Heart left ventricle (tissue), 16 donors: ENCODE results near the gene IGFBP6. TPM values are rescaled to one million over a fixed set of nuclear protein-coding genes. Genes with fewer than 3 reads are reported as not detected.

ENCODE experiments used
- ATAC-seq, 4 donors: fragments of 200-7000 bp; cut with Tn5 transposase; one replicate each; pipeline ENCODE4 v1.9.1; 2020 to 2022; ENCODE audit warnings: moderate library complexity in 4 of 4, mild to moderate bottlenecking in 3 of 4, moderate number of reproducible peaks in 1 of 4
- DNase-seq, 5 donors: peaks; one replicate each; pipeline ENCODE4 v3.0.0-alpha.2; 2020
- H3K27ac ChIP-seq, 12 donors: fragments of 200-600 bp; sonication (generic) in 4 of 12; one replicate each; pipeline versions ENCODE4 v1.5.0 to v1.8.0; 2016 to 2022; ENCODE audit warnings: mild to moderate bottlenecking in 2 of 12
- H3K27me3 ChIP-seq, 9 donors: fragments of 200-600 bp; sonication (generic) in 2 of 9; one replicate each; pipeline versions ENCODE4 v1.5.1 to v1.8.0; 2016 to 2022; ENCODE audit warnings: mild to moderate bottlenecking in 3 of 9
- H3K36me3 ChIP-seq, 9 donors: fragments of 200-600 bp; sonication (generic) in 2 of 9; one replicate each; pipeline versions ENCODE4 v1.5.0 to v1.8.0; 2018 to 2022; ENCODE audit warnings: mild to moderate bottlenecking in 2 of 9
- H3K4me1 ChIP-seq, 12 donors: fragments of 200-600 bp; sonication (generic) in 4 of 12; one replicate each; pipeline versions ENCODE4 v1.5.0 to v1.8.0; 2016 to 2022; ENCODE audit warnings: mild to moderate bottlenecking in 3 of 12
- H3K4me3 ChIP-seq, 12 donors: fragments of 200-600 bp; sonication (generic) in 4 of 12; one replicate each; pipeline versions ENCODE4 v1.5.0 to v1.8.0; 2017 to 2022; ENCODE audit warnings: mild to moderate bottlenecking in 9 of 12, moderate library complexity in 4 of 12
- H3K9me3 ChIP-seq, 12 donors: fragments of 200-600 bp; sonication (generic) in 4 of 12; one replicate each; pipeline versions ENCODE4 v1.5.0 to v1.8.0; 2016 to 2022; ENCODE audit warnings: mild to moderate bottlenecking in 1 of 12
- CTCF ChIP-seq, 12 donors: fragments of 200-600 bp; sonication (generic) in 4 of 12; IDR thresholded peaks; one replicate each; pipeline versions ENCODE4 v1.5.0 to v1.8.0; 2018 to 2022; ENCODE audit warnings: antibody characterized with exemption in 12 of 12, mild to moderate bottlenecking in 5 of 12
- POLR2A ChIP-seq, 2 donors: fragments of 450-650 bp; IDR thresholded peaks; one replicate each; pipeline ENCODE4 v1.6.1; 2017; ENCODE audit warnings: antibody characterized with exemption in 2 of 2, mild to moderate bottlenecking in 2 of 2, moderate library complexity in 2 of 2
- WGBS, 4 donors: extraction: QIAGEN DNeasy Blood & Tissue Kit in 2 of 4; methylation state at CpG; one replicate each; pipeline versions ENCODE4 v1.1.5 to v1.1.7; 2013 to 2018; 5-methylcytosine and 5-hydroxymethylcytosine counted together
- intact Hi-C, 10 donors: fragments of 100-400 bp; cut with DNase I; formaldehyde crosslinking; loops; one replicate each; pipeline versions ENCODE4 v1.11.1 to v1.14.2; 2022
- polyA plus RNA-seq, 2 donors: library from polyadenylated mRNA; stranded (reverse); fragments of 200-250 nt; gene quantifications; one replicate each; pipeline ENCODE4 v1.2.3, GENCODE V29; 2013
- total RNA-seq, 9 donors: library from RNA; depleted of rRNA in 2 of 9; stranded (reverse); fragments of >200 nt in 2 of 9; fragmentation: NEBNext Ultra II Directional in 3 of 9; extraction: Animal tissue kit (Norgen Biotek cat#: 25700) in 3 of 9; gene quantifications; one replicate each; pipeline versions ENCODE4 v1.1.0 to v1.2.4, GENCODE V29; 2016 to 2023
- donor health status: ischemic (EF 13 %, LVEDD 7.1; RV severe dilation, severe dysfunction).
- donor health status: healthy with polysubstance abuse.
- donor health status: DM: no; HTN: yes; CAD: no.
- donor health status: DM: no; HTN: no; CAD: no.
- donor health status: ischemic (EF 25% LVEDD 6.9; RV normal size, moderate dysfunction).
- donor health status: ischemic (EF 25% LVEDD 5.7; RV mildly dilated, moderate dysfunction).
- donor health status: healthy.
- donor health status: DM: yes; HTN: yes; CAD: no.
- donor health status: ischemic (EF 35%, LVEDD 5.7; RV mildly dilated, moderate dysfunction).
- donor health status: nonischemic (EF 11% LVEDD 7.7; RV severe dilation, severe dysfunction).
- donor health status: DM: yes; HTN: yes; CAD: no.
- donor health status: PGD.
- donor health status: ischemic (EF 29% LVEDD 5.4; RV normal size, mild dysfunction).
- donor health status: nonischemic (EF 23%, LVEDD 6.1; RV moderate dilation, normal function).

Gene IGFBP6
- total and polyA plus RNA-seq, 11 donors = 18.3 to 132 (median 42.6) TPM

GRCh38 chr12:53082637-53083175 lies 14.8 kb upstream of the IGFBP6 start:
- Histone ChIP-seq H3K27me3 (no peaks in the 10 kb centered on the region), H3K4me3 (no peak overlapping the region), H3K9me3 (peaks cover 0 to 6% (median 0%) of the 10 kb centered on the region in 12 donors), H3K4me1 (peaks cover 0 to 23% (median 16%) of the 10 kb centered on the region in 12 donors), H3K27ac (no peak overlapping the region), H3K36me3 (peaks cover 0 to under 1% (median 0%) of the 10 kb centered on the region in 9 donors)
- intact Hi-C loops = no loop called here
- WGBS, 4 donors = 57 to 70% (median 64%) methylated on average over 2 of the region's 2 CpGs
- TF ChIP-seq CTCF (IDR thresholded peaks at IDR 0.05) (no peak), POLR2A (IDR thresholded peaks at IDR 0.05) (no peak)
- ATAC-seq = no peak
- DNase-seq = no peak

DNA sequence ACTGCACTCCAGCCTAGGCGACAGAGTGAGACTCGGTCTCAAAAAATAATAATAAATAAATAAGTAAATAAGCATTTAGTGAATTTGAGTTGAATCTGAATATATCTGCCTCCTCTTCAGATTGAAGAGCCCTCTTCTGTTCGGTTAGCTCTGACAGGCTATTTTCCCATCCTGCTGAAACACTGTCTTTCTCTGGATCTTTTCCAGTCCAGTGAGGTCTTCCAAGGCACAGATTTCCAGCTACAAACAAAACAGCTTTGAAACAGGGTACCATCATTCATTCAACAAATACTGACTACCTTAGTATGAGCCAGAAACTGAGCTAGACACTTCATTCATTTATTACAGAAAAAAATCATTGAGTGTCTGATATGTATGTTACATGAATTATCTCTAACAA lies 11.1 kb upstream of the IGFBP6 start:
- TF ChIP-seq CTCF (IDR thresholded peaks at IDR 0.05) (no peak), POLR2A (IDR thresholded peaks at IDR 0.05) (no peak)
- intact Hi-C loops = no loop called here
- Histone ChIP-seq H3K27me3 (no peaks in the 10 kb centered on the region), H3K9me3 (peaks cover 0 to 6% (median 0%) of the 10 kb centered on the region in 12 donors), H3K4me3 (no peak overlapping the region), H3K27ac (no peak overlapping the region), H3K36me3 (no peaks in the 10 kb centered on the region), H3K4me1 (no peaks in the 10 kb centered on the region)
- 83 to 89% (median 87%) methylated on average over 3 of the region's 3 CpGs for WGBS, 4 donors
- no peak for ATAC-seq
- DNase-seq = no peak

DNA sequence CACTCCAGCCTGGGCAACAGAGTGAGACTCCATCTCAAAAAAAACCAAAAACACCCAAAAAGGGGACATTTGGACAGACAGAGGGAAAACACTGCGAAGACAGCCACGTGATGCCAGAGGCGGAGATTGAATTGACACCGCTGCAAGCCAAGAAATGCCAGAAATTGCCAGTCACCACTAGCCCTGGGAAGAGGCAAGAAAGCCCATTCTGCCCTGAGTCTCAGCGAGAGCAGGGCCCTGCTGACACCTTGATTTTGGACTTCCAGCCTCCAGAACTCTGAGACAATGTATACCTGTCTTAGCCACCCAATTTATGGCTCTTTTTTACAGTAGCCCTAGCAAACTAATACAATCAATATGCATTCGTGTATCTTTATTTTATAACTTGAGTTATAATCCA lies 7.4 kb upstream of the IGFBP6 start:
- intact Hi-C loops = no loop called here
- no peak for ATAC-seq
- DNase-seq = no peak
- WGBS, 4 donors = 95 to 97% (median 96%) methylated on average over 6 of the region's 6 CpGs
- H3K4me1 ChIP-seq = peaks cover 0 to 5% (median 0%) of the 10 kb centered on the region in 12 donors
- no peaks in the 10 kb centered on the region for H3K36me3 ChIP-seq
- no peaks in the 10 kb centered on the region for H3K27me3 ChIP-seq
- no peak overlapping the region for H3K27ac ChIP-seq
- H3K4me3 ChIP-seq = no peak overlapping the region
- peaks cover 0 to under 1% (median 0%) of the 10 kb centered on the region in 12 donors for H3K9me3 ChIP-seq
- TF ChIP-seq POLR2A (IDR thresholded peaks at IDR 0.05) (no peak), CTCF (IDR thresholded peaks at IDR 0.05) (no peak)

- WGBS, 4 donors = 66 to 85% (median 73%) methylated on average over 2 of the region's 2 CpGs
- ATAC-seq (no peak), DNase-seq (no peak)
- Histone ChIP-seq H3K27ac (no peak overlapping the region), H3K27me3 (no peaks in the 10 kb centered on the region), H3K9me3 (no peaks in the 10 kb centered on the region), H3K4me1 (peaks cover 0 to 5% (median 0%) of the 10 kb centered on the region in 12 donors), H3K4me3 (no peak overlapping the region), H3K36me3 (no peaks in the 10 kb centered on the region)
- intact Hi-C loops = no loop called here
- TF ChIP-seq POLR2A (IDR thresholded peaks at IDR 0.05) (no peak), CTCF (IDR thresholded peaks at IDR 0.05) (no peak)
Observed at GRCh38 chr12:53090554-53090953, 6.9 kb upstream of the IGFBP6 start.
